GM12878 (cell line): Measurements from ENCODE around the gene BAAT. TPM values are rescaled to one million over a fixed set of nuclear protein-coding genes. Genes with fewer than 3 reads are reported as not detected.

Source experiments
- ATAC-seq: fragments of 200-7000 bp; cut with Tn5 transposase; 3 replicates; pipeline ENCODE4 v1.9.1; 2020; ENCODE audit warnings: mild to moderate bottlenecking, moderate library complexity
- BruUV-seq: library from RNA; stranded (reverse); fragments of 400-500 nt; replicated peaks from 2 replicates; lab custom pipeline; 2021; lab: Mats Ljungman, UMichigan
- CTCF ChIA-PET: fragments of 300-600 bp; sonication (Branson Sonifier 250); formaldehyde crosslinking; extraction: SDS; loops from one replicate; lab custom pipeline; 2021; ENCODE audit warnings: inconsistent platforms; lab: Yijun Ruan, JAX
- POLR2A ChIA-PET: fragments of 350-600 bp; formaldehyde crosslinking; extraction: SDS; loops from one replicate; lab custom pipeline; 2021; ENCODE audit warnings: inconsistent platforms; lab: Charles Lee
- RAD21 ChIA-PET: fragments of 300-600 bp; sonication (Branson Sonifier 250); formaldehyde crosslinking; loops from one replicate; lab custom pipeline; 2023; ENCODE audit warnings: antibody characterized with exemption; ENCODE audit not compliant: unreplicated experiment; lab: Charles Lee
- SMC1A ChIA-PET: fragments of 300-600 bp; sonication (Branson Sonifier 250); formaldehyde crosslinking; loops from one replicate; lab custom pipeline; 2023; ENCODE audit not compliant: unreplicated experiment, uncharacterized antibody; lab: Charles Lee
- DNase-seq: peaks from one replicate; pipeline ENCODE4 v3.0.0-alpha.2; 2011; ENCODE audit warnings: low read depth, low spot score
- FAIRE-seq: peaks from 3 replicates; lab custom pipeline; 2011; peaks lifted over from hg19 to GRCh38; lab: Jason Lieb, UNC
- H2AFZ ChIP-seq: 2 replicates; pipeline ENCODE4 v1.6.0; 2011; ENCODE audit warnings: low read depth, low read length, control low read depth; ENCODE audit not compliant: control insufficient read depth
- H3K27ac ChIP-seq: 2 replicates; pipeline ENCODE4 v1.5.1; 2011; ENCODE audit warnings: control low read depth; ENCODE audit not compliant: control insufficient read depth, insufficient read depth
- H3K27me3 ChIP-seq, 2 experiments: replicated peaks in 1 of 2; 2 replicates each; pipeline versions ENCODE4 v1.6.0 to v1.6.1; 2011; ENCODE audit warnings: low read length in 1 of 2; ENCODE audit not compliant: control insufficient read depth in 2 of 2, insufficient read depth in 2 of 2
- H3K36me3 ChIP-seq, 2 experiments: 2 replicates each; pipeline ENCODE4 v1.5.1; 2011; ENCODE audit warnings: low read length in 1 of 2; ENCODE audit not compliant: control insufficient read depth in 2 of 2, insufficient read depth in 2 of 2
- H3K4me1 ChIP-seq: 2 replicates; pipeline ENCODE4 v1.6.1; 2011; ENCODE audit warnings: mild to moderate bottlenecking, low read length, moderate library complexity, mixed read lengths; ENCODE audit not compliant: control insufficient read depth, insufficient read depth
- H3K4me2 ChIP-seq: 2 replicates; pipeline ENCODE4 v1.6.0; 2011; ENCODE audit warnings: control low read depth; ENCODE audit not compliant: control insufficient read depth, insufficient read depth
- H3K4me3 ChIP-seq: fragments of 200-600 bp; sonication (generic); 2 replicates; pipeline ENCODE4 v1.5.1; 2016
- H3K79me2 ChIP-seq: 2 replicates; pipeline ENCODE4 v1.6.0; 2011; ENCODE audit warnings: low read length; ENCODE audit not compliant: control insufficient read depth, insufficient read depth
- H3K9ac ChIP-seq: 2 replicates; pipeline ENCODE4 v1.8.0; 2011; ENCODE audit warnings: low read length, control low read depth, mixed read lengths; ENCODE audit not compliant: control insufficient read depth, insufficient read depth
- H3K9me3 ChIP-seq: replicated peaks from 3 replicates; pipeline ENCODE4 v1.5.1; 2011; ENCODE audit warnings: mild to moderate bottlenecking, low read length; ENCODE audit not compliant: control insufficient read depth, insufficient read depth
- H4K20me1 ChIP-seq: 2 replicates; pipeline ENCODE4 v1.6.0; 2011; ENCODE audit not compliant: control insufficient read depth, insufficient read depth
- EGR1 ChIP-seq, 2 experiments: IDR thresholded peaks; 1 replicate in 1 of 2; 2 replicates in 1 of 2; pipeline ENCODE4 v1.6.1; 2011 to 2012; ENCODE audit warnings: low read depth in 2 of 2, low read length in 2 of 2, borderline replicate concordance in 1 of 2, mild to moderate bottlenecking in 1 of 2, moderate library complexity in 1 of 2
- JUND ChIP-seq: IDR thresholded peaks from 2 replicates; pipeline ENCODE4 v1.6.1; 2012; ENCODE audit warnings: low read depth, mild to moderate bottlenecking, low read length, improper control_type of control experiment, moderate library complexity
- MTA2 ChIP-seq: fragments of 450-650 bp; IDR thresholded peaks from 2 replicates; pipeline ENCODE4 v1.6.1; 2016; ENCODE audit warnings: low read depth, mild to moderate bottlenecking, moderate library complexity
- MYB ChIP-seq: fragments of 150-350 bp; IDR thresholded peaks from 2 replicates; pipeline ENCODE4 v1.6.1; 2014; ENCODE audit warnings: mild to moderate bottlenecking, low read depth, low read length, borderline replicate concordance
- NFXL1 ChIP-seq: fragments of 450-650 bp; IDR thresholded peaks from 2 replicates; pipeline ENCODE4 v1.6.1; 2017; ENCODE audit warnings: antibody characterized with exemption, mild to moderate bottlenecking, borderline replicate concordance
- NFYB ChIP-seq: IDR thresholded peaks from 2 replicates; pipeline ENCODE4 v1.6.1; 2011; ENCODE audit warnings: low read depth, mild to moderate bottlenecking, low read length, improper control_type of control experiment, moderate library complexity; ENCODE audit not compliant: insufficient read depth
- NR2C2 ChIP-seq: IDR thresholded peaks from 2 replicates; pipeline ENCODE4 v1.6.1; 2011; ENCODE audit warnings: borderline replicate concordance, low read depth; ENCODE audit not compliant: control insufficient read depth, insufficient read length
- POLR2AphosphoS5 ChIP-seq: IDR thresholded peaks from 2 replicates; pipeline ENCODE4 v1.6.1; 2011; ENCODE audit warnings: mild to moderate bottlenecking, low read length, inconsistent platforms
- RAD21 ChIP-seq: IDR thresholded peaks from 2 replicates; pipeline ENCODE4 v1.6.1; 2011; ENCODE audit warnings: mild to moderate bottlenecking, low read depth, low read length, moderate library complexity; ENCODE audit not compliant: insufficient read depth
- RB1 ChIP-seq: fragments of 450-650 bp; formaldehyde crosslinking; IDR thresholded peaks from 2 replicates; pipeline ENCODE4 v1.6.1; 2017; ENCODE audit warnings: mild to moderate bottlenecking, borderline replicate concordance
- RCOR1 ChIP-seq: conservative IDR thresholded peaks from 2 replicates; pipeline ENCODE4 v1.6.1; 2012; ENCODE audit warnings: low read depth, low read length, improper control_type of control experiment
- SIX5 ChIP-seq: IDR thresholded peaks from 2 replicates; pipeline ENCODE4 v1.6.1; 2011; ENCODE audit warnings: mild to moderate bottlenecking, low read depth, low read length, moderate library complexity; ENCODE audit not compliant: severe bottlenecking
- ZNF622 ChIP-seq: fragments of 450-650 bp; IDR thresholded peaks from 2 replicates; pipeline ENCODE4 v1.6.1; 2017; ENCODE audit warnings: mild to moderate bottlenecking, inconsistent platforms
- WGBS: methylation state at CpG from one replicate; pipeline ENCODE4 v1.1.6; 2016; ENCODE audit warnings: low lambda C conversion rate; ENCODE audit not compliant: insufficient replicate concordance, insufficient coverage; ENCODE audit errors: missing lambda C conversion rate; 5-methylcytosine and 5-hydroxymethylcytosine counted together
- in situ Hi-C: fragments of 300-500 bp; cut with MboI; formaldehyde crosslinking; loops from 9 replicates; pipeline ENCODE4 v1.14.3; 2018; ENCODE audit warnings: mixed read lengths
- intact Hi-C: fragments of 100-400 bp; cut with micrococcal nuclease; formaldehyde crosslinking; loops from one replicate; pipeline ENCODE4 v1.14.2; 2022; ENCODE audit not compliant: unreplicated experiment
- polyA plus RNA-seq, 11 experiments: library from polyadenylated mRNA; depleted of rRNA in 4 of 11; unstranded in 6 of 11; stranded (reverse) in 5 of 11; fragments of >200 nt; fragmentation: Nextera tagmentation in 4 of 11; fragmentation: Illumina TruSeq in 1 of 11; extraction: Ambion mirVana in 4 of 11; extraction: Trizol in 1 of 11; gene quantifications; 1 replicate in 1 of 11; 2 replicates in 10 of 11; pipeline versions ENCODE4 v1.2.1 to v1.2.3, GENCODE V29; 2011 to 2016; ENCODE audit warnings: inconsistent platforms in 2 of 11, missing spikeins in 2 of 11, low read depth in 1 of 11
- total RNA-seq, 4 experiments: library from RNA; depleted of rRNA in 3 of 4; stranded (reverse); fragments of >200 nt in 3 of 4; fragmentation: Illumina TruSeq in 1 of 4; extraction: Trizol in 1 of 4; gene quantifications; 2 replicates each; pipeline versions ENCODE4 v1.2.1 to v1.2.3, GENCODE V29; 2013 to 2021
- TF ChIP-seq, protein P1 (sequence below): fragments of 450-650 bp; IDR thresholded peaks from 2 replicates; pipeline ENCODE4 v1.6.1; 2017; ENCODE audit warnings: mild to moderate bottlenecking, low read depth, inconsistent platforms; ENCODE audit not compliant: poor library complexity, severe bottlenecking
- TF ChIP-seq, protein P2 (sequence below): fragments of 450-650 bp; IDR thresholded peaks from 2 replicates; pipeline ENCODE4 v1.6.1; 2016; ENCODE audit warnings: mild to moderate bottlenecking
- TF ChIP-seq, protein P3 (sequence below): IDR thresholded peaks from 2 replicates; pipeline ENCODE4 v1.6.1; 2012; ENCODE audit warnings: mild to moderate bottlenecking, low read depth, low read length

BAAT gene
- total and polyA plus RNA-seq, 10 of the 15 experiments (the other 5 are each of a cell fraction or from before 2014, with no cell fraction given) = 0.02 to 0.26 (median 0.06) TPM; not detected in 2

DNA sequence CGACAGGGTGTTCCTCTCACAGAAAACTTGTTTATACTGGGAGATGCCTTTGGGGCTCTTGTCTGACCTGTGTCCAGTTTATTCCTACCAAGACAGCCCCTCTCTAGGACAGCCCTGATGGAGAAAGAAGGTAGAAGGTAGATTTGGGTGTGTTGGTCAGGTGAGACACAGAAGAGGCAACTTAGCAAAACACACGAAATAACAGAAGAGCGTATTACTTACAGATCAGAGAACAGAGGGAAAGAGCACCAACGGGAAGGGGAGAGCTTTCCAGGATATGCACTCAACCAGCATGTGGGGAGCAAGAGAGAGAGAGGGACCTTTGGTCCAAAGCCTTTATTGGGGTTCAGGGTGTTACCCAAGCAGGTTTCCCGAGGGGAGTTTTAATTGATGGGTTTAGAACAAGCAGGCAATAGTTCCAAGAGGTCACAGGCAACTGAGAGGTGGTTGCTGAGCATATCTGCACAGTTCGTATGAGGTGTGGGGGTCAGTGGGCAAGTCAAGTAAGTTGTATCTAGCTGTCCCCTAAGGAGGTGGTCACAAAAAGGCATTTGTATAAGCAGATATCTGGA lies 31.8 kb downstream of the BAAT start (continued):
- no peak for TF ChIP-seq RAD21
- TF ChIP-seq, protein P1, sequence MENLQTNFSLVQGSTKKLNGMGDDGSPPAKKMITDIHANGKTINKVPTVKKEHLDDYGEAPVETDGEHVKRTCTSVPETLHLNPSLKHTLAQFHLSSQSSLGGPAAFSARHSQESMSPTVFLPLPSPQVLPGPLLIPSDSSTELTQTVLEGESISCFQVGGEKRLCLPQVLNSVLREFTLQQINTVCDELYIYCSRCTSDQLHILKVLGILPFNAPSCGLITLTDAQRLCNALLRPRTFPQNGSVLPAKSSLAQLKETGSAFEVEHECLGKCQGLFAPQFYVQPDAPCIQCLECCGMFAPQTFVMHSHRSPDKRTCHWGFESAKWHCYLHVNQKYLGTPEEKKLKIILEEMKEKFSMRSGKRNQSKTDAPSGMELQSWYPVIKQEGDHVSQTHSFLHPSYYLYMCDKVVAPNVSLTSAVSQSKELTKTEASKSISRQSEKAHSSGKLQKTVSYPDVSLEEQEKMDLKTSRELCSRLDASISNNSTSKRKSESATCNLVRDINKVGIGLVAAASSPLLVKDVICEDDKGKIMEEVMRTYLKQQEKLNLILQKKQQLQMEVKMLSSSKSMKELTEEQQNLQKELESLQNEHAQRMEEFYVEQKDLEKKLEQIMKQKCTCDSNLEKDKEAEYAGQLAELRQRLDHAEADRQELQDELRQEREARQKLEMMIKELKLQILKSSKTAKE = no peak
- TF ChIP-seq ZNF622 = no peak
- TF ChIP-seq POLR2AphosphoS5 = no peak
- no peak for TF ChIP-seq RCOR1

DNA sequence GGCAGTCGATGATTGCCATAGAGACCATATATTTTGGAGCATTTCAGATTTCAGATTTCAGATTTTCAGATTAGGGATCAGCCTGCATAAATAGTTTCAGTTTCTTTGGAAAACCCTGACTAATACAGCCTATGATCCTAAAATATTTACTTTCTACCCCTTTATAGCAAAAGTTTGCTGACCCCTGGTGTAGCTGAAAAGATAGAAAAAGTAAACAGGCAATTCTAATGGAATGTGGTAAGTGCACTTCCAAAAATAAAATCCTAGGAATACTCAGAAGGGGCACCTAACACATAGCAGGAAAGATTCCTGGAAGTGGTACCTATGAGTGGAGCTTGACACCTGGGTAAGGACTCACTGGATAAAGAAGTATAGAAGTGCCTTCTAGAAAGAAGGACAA lies 34.5 kb downstream of the BAAT start:
- Histone ChIP-seq H3K4me3 (no peak overlapping the region), H4K20me1 (no peaks in the 10 kb centered on the region), H3K36me3 (no peaks in the 10 kb centered on the region), H3K9me3 (no peaks in the 10 kb centered on the region), H3K27ac (no peak overlapping the region), H3K79me2 (no peaks in the 10 kb centered on the region), H2AFZ (no peak overlapping the region), H3K27me3 (no peaks in the 10 kb centered on the region; a peak in 1 of 4 replicates), H3K4me1 (no peaks in the 10 kb centered on the region), H3K4me2 (no peak overlapping the region), H3K9ac (no peak overlapping the region)
- in situ Hi-C loops = no loop called here
- CTCF ChIA-PET = interaction anchor here (0.6 to 2.8 kb wide), 2 partner anchors 39 to 1002 kb away, joined by 3 to 8 read pairs; no protein-coding TSS in a partner anchor
- RAD21 ChIA-PET = no interaction called here
- POLR2A ChIA-PET = no interaction called here
- intact Hi-C loops = no loop called here
- BruUV-seq = no TSS peak
- FAIRE-seq (no peak), ATAC-seq (no peak), DNase-seq (no peak)
- SMC1A ChIA-PET = interaction anchor here (1.2 kb wide), 1 partner anchor 22 kb away, joined by 3 read pairs; no protein-coding TSS in a partner anchor
- WGBS = 0% methylated on average over 1 of the region's 1 CpG
- TF ChIP-seq, protein P2, sequence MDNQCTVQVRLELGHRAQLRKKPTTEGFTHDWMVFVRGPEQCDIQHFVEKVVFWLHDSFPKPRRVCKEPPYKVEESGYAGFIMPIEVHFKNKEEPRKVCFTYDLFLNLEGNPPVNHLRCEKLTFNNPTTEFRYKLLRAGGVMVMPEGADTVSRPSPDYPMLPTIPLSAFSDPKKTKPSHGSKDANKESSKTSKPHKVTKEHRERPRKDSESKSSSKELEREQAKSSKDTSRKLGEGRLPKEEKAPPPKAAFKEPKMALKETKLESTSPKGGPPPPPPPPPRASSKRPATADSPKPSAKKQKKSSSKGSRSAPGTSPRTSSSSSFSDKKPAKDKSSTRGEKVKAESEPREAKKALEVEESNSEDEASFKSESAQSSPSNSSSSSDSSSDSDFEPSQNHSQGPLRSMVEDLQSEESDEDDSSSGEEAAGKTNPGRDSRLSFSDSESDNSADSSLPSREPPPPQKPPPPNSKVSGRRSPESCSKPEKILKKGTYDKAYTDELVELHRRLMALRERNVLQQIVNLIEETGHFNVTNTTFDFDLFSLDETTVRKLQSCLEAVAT = no peak
- TF ChIP-seq SIX5 (no peak), NFYB (no peak), RB1 (no peak), MYB (no peak), EGR1 (IDR thresholded peaks at IDR 0.05; ENCODE audit: borderline replicate concordance in 1 of 2, low read depth in 2 of 2, low read length in 2 of 2) (no peak), JUND (no peak), NFXL1 (no peak), MTA2 (no peak), NR2C2 (no peak)
- TF ChIP-seq, protein P3, sequence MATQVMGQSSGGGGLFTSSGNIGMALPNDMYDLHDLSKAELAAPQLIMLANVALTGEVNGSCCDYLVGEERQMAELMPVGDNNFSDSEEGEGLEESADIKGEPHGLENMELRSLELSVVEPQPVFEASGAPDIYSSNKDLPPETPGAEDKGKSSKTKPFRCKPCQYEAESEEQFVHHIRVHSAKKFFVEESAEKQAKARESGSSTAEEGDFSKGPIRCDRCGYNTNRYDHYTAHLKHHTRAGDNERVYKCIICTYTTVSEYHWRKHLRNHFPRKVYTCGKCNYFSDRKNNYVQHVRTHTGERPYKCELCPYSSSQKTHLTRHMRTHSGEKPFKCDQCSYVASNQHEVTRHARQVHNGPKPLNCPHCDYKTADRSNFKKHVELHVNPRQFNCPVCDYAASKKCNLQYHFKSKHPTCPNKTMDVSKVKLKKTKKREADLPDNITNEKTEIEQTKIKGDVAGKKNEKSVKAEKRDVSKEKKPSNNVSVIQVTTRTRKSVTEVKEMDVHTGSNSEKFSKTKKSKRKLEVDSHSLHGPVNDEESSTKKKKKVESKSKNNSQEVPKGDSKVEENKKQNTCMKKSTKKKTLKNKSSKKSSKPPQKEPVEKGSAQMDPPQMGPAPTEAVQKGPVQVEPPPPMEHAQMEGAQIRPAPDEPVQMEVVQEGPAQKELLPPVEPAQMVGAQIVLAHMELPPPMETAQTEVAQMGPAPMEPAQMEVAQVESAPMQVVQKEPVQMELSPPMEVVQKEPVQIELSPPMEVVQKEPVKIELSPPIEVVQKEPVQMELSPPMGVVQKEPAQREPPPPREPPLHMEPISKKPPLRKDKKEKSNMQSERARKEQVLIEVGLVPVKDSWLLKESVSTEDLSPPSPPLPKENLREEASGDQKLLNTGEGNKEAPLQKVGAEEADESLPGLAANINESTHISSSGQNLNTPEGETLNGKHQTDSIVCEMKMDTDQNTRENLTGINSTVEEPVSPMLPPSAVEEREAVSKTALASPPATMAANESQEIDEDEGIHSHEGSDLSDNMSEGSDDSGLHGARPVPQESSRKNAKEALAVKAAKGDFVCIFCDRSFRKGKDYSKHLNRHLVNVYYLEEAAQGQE = no peak
